SK-N-SH treated with all-trans-retinoic acid at 6 μM for 48 hours (cell line): ENCODE measurements around the gene AKAP9.

Experiments used
- ATAC-seq: fragments of 200-7000 bp; cut with Tn5 transposase; 3 replicates; pipeline ENCODE4 v1.9.1; 2020; ENCODE audit warnings: mild to moderate bottlenecking, moderate library complexity
- ARNTL ChIP-seq: fragments of 450-650 bp; formaldehyde crosslinking; IDR thresholded peaks from 2 replicates; pipeline ENCODE4 v1.5.0; 2020; ENCODE audit warnings: low read depth, mild to moderate bottlenecking, moderate library complexity, borderline replicate concordance
- CREB5 ChIP-seq: fragments of 250-450 bp; sonication (Bioruptor Pico); IDR thresholded peaks from 2 replicates; pipeline ENCODE4 v1.5.1; 2020; ENCODE audit warnings: low read depth, mild to moderate bottlenecking, moderate library complexity
- CSRNP3 ChIP-seq: fragments of 250-450 bp; sonication (Bioruptor Pico); IDR thresholded peaks from 2 replicates; pipeline ENCODE4 v1.5.1; 2021; ENCODE audit warnings: mild to moderate bottlenecking, moderate library complexity
- ESRRG ChIP-seq: fragments of 250-450 bp; sonication (Bioruptor Pico); IDR thresholded peaks from 2 replicates; pipeline ENCODE4 v1.6.1; 2021; ENCODE audit warnings: mild to moderate bottlenecking
- GLIS3 ChIP-seq: fragments of 250-450 bp; sonication (Bioruptor Pico); IDR thresholded peaks from 2 replicates; pipeline ENCODE4 v1.5.0; 2020; ENCODE audit warnings: mild to moderate bottlenecking, moderate library complexity
- ISL1 ChIP-seq: fragments of 250-450 bp; sonication (Bioruptor Pico); IDR thresholded peaks from 2 replicates; pipeline ENCODE4 v2.1.2; 2022; ENCODE audit warnings: mild to moderate bottlenecking, moderate library complexity
- OSR1 ChIP-seq: fragments of 250-450 bp; sonication (Bioruptor Pico); IDR thresholded peaks from 2 replicates; pipeline ENCODE4 v1.8.0; 2022; ENCODE audit warnings: moderate library complexity, mild to moderate bottlenecking, inconsistent platforms
- PATZ1 ChIP-seq: fragments of 250-450 bp; sonication (Bioruptor Pico); IDR thresholded peaks from 2 replicates; pipeline ENCODE4 v1.8.0; 2020; ENCODE audit warnings: mild to moderate bottlenecking, moderate library complexity, borderline replicate concordance
- POU6F1 ChIP-seq: fragments of 250-450 bp; sonication (Bioruptor Pico); IDR thresholded peaks from 2 replicates; pipeline ENCODE4 v1.8.0; 2021; ENCODE audit warnings: low read depth, mild to moderate bottlenecking, moderate library complexity, borderline replicate concordance
- PPARA ChIP-seq: fragments of 250-450 bp; sonication (Bioruptor Pico); IDR thresholded peaks from 2 replicates; pipeline ENCODE4 v1.5.0; 2020; ENCODE audit warnings: mild to moderate bottlenecking, borderline replicate concordance
- RARB ChIP-seq: fragments of 250-450 bp; sonication (Bioruptor Pico); IDR thresholded peaks from 2 replicates; pipeline ENCODE4 v1.8.0; 2021; ENCODE audit warnings: mild to moderate bottlenecking, moderate library complexity
- SNAI2 ChIP-seq: fragments of 250-450 bp; sonication (Bioruptor Pico); IDR thresholded peaks from 2 replicates; pipeline ENCODE4 v1.5.0; 2020; ENCODE audit warnings: mild to moderate bottlenecking, moderate library complexity
- TCF4 ChIP-seq: fragments of 250-450 bp; sonication (Bioruptor Pico); IDR thresholded peaks from 2 replicates; pipeline ENCODE4 v1.8.0; 2021; ENCODE audit warnings: mild to moderate bottlenecking, moderate library complexity, borderline replicate concordance
- TOX ChIP-seq: fragments of 250-450 bp; sonication (Bioruptor Pico); IDR thresholded peaks from 2 replicates; pipeline ENCODE4 v1.8.0; 2021; ENCODE audit warnings: mild to moderate bottlenecking, moderate library complexity, borderline replicate concordance
- ZFP3 ChIP-seq: fragments of 250-450 bp; sonication (Bioruptor Pico); IDR thresholded peaks from 2 replicates; pipeline ENCODE4 v1.5.0; 2020; ENCODE audit warnings: mild to moderate bottlenecking, moderate library complexity
- ZNF565 ChIP-seq: fragments of 450-650 bp; formaldehyde crosslinking; conservative IDR thresholded peaks from 2 replicates; pipeline ENCODE4 v1.5.0; 2020; ENCODE audit warnings: low read depth, mild to moderate bottlenecking, moderate library complexity
- ZNF70 ChIP-seq: fragments of 450-650 bp; formaldehyde crosslinking; IDR thresholded peaks from 2 replicates; pipeline ENCODE4 v1.5.0; 2020; ENCODE audit warnings: mild to moderate bottlenecking, moderate library complexity
- ZNF8 ChIP-seq: fragments of 450-650 bp; formaldehyde crosslinking; IDR thresholded peaks from 2 replicates; pipeline ENCODE4 v1.5.0; 2020; ENCODE audit warnings: mild to moderate bottlenecking, moderate library complexity

Gene AKAP9

GRCh38 chr7:92119213-92119759, 178.6 kb downstream of the AKAP9 start:
- ATAC-seq, result no peak
- no peak for TF ChIP-seq ARNTL (CRISPR knock-in tag)
- no peak for TF ChIP-seq CREB5 (CRISPR knock-in tag)
- no peak for TF ChIP-seq PPARA (CRISPR knock-in tag)
- TF ChIP-seq PATZ1 (CRISPR knock-in tag), result no peak
- no peak for TF ChIP-seq ZNF70 (CRISPR knock-in tag)
- TF ChIP-seq CSRNP3 (CRISPR knock-in tag), result no peak
- no peak for TF ChIP-seq RARB (CRISPR knock-in tag)
- TF ChIP-seq TOX (CRISPR knock-in tag), result no peak
- no peak for TF ChIP-seq ZFP3 (CRISPR knock-in tag)
- no peak for TF ChIP-seq SNAI2 (CRISPR knock-in tag)

- TF ChIP-seq ISL1 (no peak), ARNTL (CRISPR knock-in tag) (no peak), SNAI2 (CRISPR knock-in tag) (no peak), PATZ1 (CRISPR knock-in tag) (no peak), OSR1 (no peak), CSRNP3 (CRISPR knock-in tag) (no peak), RARB (CRISPR knock-in tag) (no peak), POU6F1 (CRISPR knock-in tag) (no peak), CREB5 (CRISPR knock-in tag) (no peak), GLIS3 (CRISPR knock-in tag) (no peak), ZNF565 (CRISPR knock-in tag) (no peak), TOX (CRISPR knock-in tag) (no peak), TCF4 (no peak), ZNF8 (CRISPR knock-in tag) (no peak), ESRRG (CRISPR knock-in tag) (no peak)
- no peak for ATAC-seq
These were observed 181.0 kb downstream of the AKAP9 start for GRCh38 chr7:92121681-92122080.

- TF ChIP-seq TCF4, result no peak
- no peak for TF ChIP-seq POU6F1 (CRISPR knock-in tag)
- no peak for TF ChIP-seq TOX (CRISPR knock-in tag)
- TF ChIP-seq SNAI2 (CRISPR knock-in tag), result no peak
- TF ChIP-seq ZNF565 (CRISPR knock-in tag), result no peak
- no peak for TF ChIP-seq GLIS3 (CRISPR knock-in tag)
- no peak for ATAC-seq
These were observed 190.4 kb downstream of the AKAP9 start for GRCh38 chr7:92131093-92131492.
